IMR-90 (cell line): ENCODE results near the gene CHST1. TPM values are rescaled to one million over a fixed set of nuclear protein-coding genes. Genes with fewer than 3 reads are reported as not detected.

Experiments used
- ATAC-seq: fragments of 200-7000 bp; cut with Tn5 transposase; 2 replicates; pipeline ENCODE4 v1.9.1; 2020; ENCODE audit warnings: low read depth, mild to moderate bottlenecking, moderate library complexity
- BruUV-seq: library from RNA; stranded (reverse); fragments of 400-500 nt; replicated peaks from 2 replicates; lab custom pipeline; 2021; lab: Mats Ljungman, UMichigan
- CTCF ChIA-PET: fragments of 300-600 bp; formaldehyde crosslinking; extraction: SDS; loops from one replicate; lab custom pipeline; 2021; ENCODE audit warnings: antibody characterized with exemption; lab: Yijun Ruan, JAX
- POLR2A ChIA-PET: fragments of 300-600 bp; sonication (Branson Sonifier 250); formaldehyde crosslinking; loops from one replicate; lab custom pipeline; 2022; ENCODE audit warnings: antibody characterized with exemption; ENCODE audit not compliant: unreplicated experiment; lab: Charles Lee
- DNase-seq: peaks from one replicate; pipeline ENCODE4 v3.0.0; 2013
- H2AFZ ChIP-seq: replicated peaks from 2 replicates; pipeline ENCODE3; 2013; ENCODE audit warnings: low read length, mild to moderate bottlenecking; ENCODE audit not compliant: poor library complexity
- H2AK5ac ChIP-seq: 2 replicates; pipeline ENCODE4 v1.6.1; 2013; ENCODE audit warnings: low read depth, low read length, inconsistent platforms
- H2AK9ac ChIP-seq: replicated peaks from 2 replicates; pipeline ENCODE3; 2013; ENCODE audit warnings: mild to moderate bottlenecking, low read depth, low read length, moderate library complexity; ENCODE audit not compliant: poor library complexity
- H2BK120ac ChIP-seq: 2 replicates; pipeline ENCODE4 v1.6.1; 2013; ENCODE audit warnings: low read depth, low read length, inconsistent platforms
- H2BK15ac ChIP-seq: 3 replicates; pipeline ENCODE4 v1.6.1; 2013; ENCODE audit warnings: low read depth, low read length, inconsistent platforms
- H2BK20ac ChIP-seq: 2 replicates; pipeline ENCODE4 v1.6.1; 2013; ENCODE audit warnings: low read depth, mild to moderate bottlenecking, inconsistent platforms, low read length, moderate library complexity
- H2BK5ac ChIP-seq: 2 replicates; pipeline ENCODE4 v1.6.1; 2013; ENCODE audit warnings: mild to moderate bottlenecking, low read depth, low read length, inconsistent platforms; ENCODE audit not compliant: poor library complexity, severe bottlenecking
- H3K14ac ChIP-seq: replicated peaks from 2 replicates; pipeline ENCODE4 v1.6.1; 2013; ENCODE audit warnings: low read depth, low read length, inconsistent platforms
- H3K18ac ChIP-seq: 2 replicates; pipeline ENCODE4 v1.6.1; 2013; ENCODE audit warnings: low read depth, low read length, control low read depth
- H3K23ac ChIP-seq: 2 replicates; pipeline ENCODE4 v1.6.1; 2013; ENCODE audit warnings: low read depth, low read length, inconsistent platforms
- H3K27ac ChIP-seq: 2 replicates; pipeline ENCODE4 v1.5.1; 2013; ENCODE audit warnings: mild to moderate bottlenecking, control low read depth, low read length; ENCODE audit not compliant: insufficient read depth
- H3K27me3 ChIP-seq: 2 replicates; pipeline ENCODE4 v1.6.1; 2013; ENCODE audit warnings: low read length; ENCODE audit not compliant: control insufficient read depth, insufficient read depth
- H3K36me3 ChIP-seq: 2 replicates; pipeline ENCODE4 v1.6.1; 2013; ENCODE audit warnings: low read length, mixed read lengths; ENCODE audit not compliant: control insufficient read depth, insufficient read depth
- H3K4ac ChIP-seq: 2 replicates; pipeline ENCODE4 v1.6.1; 2013; ENCODE audit warnings: low read depth, low read length, inconsistent platforms
- H3K4me1 ChIP-seq: 2 replicates; pipeline ENCODE4 v1.6.1; 2013; ENCODE audit warnings: low read length, mixed read lengths; ENCODE audit not compliant: control insufficient read depth, insufficient read depth
- H3K4me2 ChIP-seq: 2 replicates; pipeline ENCODE4 v1.6.1; 2013; ENCODE audit warnings: low read depth, mild to moderate bottlenecking, control low read depth, low read length, moderate library complexity
- H3K4me3 ChIP-seq: 2 replicates; pipeline ENCODE4 v1.5.1; 2013; ENCODE audit warnings: low read depth, mild to moderate bottlenecking, control low read depth, low read length, moderate library complexity; ENCODE audit not compliant: insufficient read depth
- H3K56ac ChIP-seq: 2 replicates; pipeline ENCODE4 v1.6.1; 2013; ENCODE audit warnings: low read length, inconsistent platforms; ENCODE audit not compliant: insufficient read depth; ENCODE audit errors: extremely low read depth
- H3K79me1 ChIP-seq, 2 experiments: 2 replicates each; pipeline ENCODE4 v1.6.1; 2013; ENCODE audit warnings: low read length in 2 of 2, inconsistent platforms in 1 of 2, low read depth in 1 of 2
- H3K9ac ChIP-seq: 2 replicates; pipeline ENCODE4 v1.6.1; 2013; ENCODE audit warnings: low read depth, low read length, control low read depth
- H3K9me1 ChIP-seq: 2 replicates; pipeline ENCODE4 v1.6.1; 2013; ENCODE audit warnings: low read length, inconsistent platforms; ENCODE audit not compliant: insufficient read depth
- H3K9me3 ChIP-seq: 2 replicates; pipeline ENCODE4 v1.6.1; 2013; ENCODE audit warnings: low read length; ENCODE audit not compliant: control insufficient read depth, insufficient read depth
- H4K20me1 ChIP-seq: 2 replicates; pipeline ENCODE4 v1.6.1; 2013; ENCODE audit warnings: low read length, inconsistent platforms; ENCODE audit not compliant: insufficient read depth
- H4K5ac ChIP-seq: 2 replicates; pipeline ENCODE4 v1.6.1; 2013; ENCODE audit warnings: mild to moderate bottlenecking, low read depth, low read length, control low read depth
- H4K8ac ChIP-seq, 2 experiments: 2 replicates each; pipeline ENCODE4 v1.6.1; 2013; ENCODE audit warnings: low read depth in 2 of 2, low read length in 2 of 2, control low read depth in 1 of 2, inconsistent platforms in 1 of 2
- H4K91ac ChIP-seq: 2 replicates; pipeline ENCODE4 v1.6.1; 2013; ENCODE audit warnings: low read depth, low read length, inconsistent platforms; ENCODE audit not compliant: insufficient read depth
- BHLHE40 ChIP-seq: fragments of 150-350 bp; IDR thresholded peaks from 2 replicates; pipeline ENCODE4 v1.6.1; 2016; ENCODE audit warnings: mild to moderate bottlenecking, low read depth, low read length
- CEBPB ChIP-seq: IDR thresholded peaks from 2 replicates; pipeline ENCODE4 v1.6.1; 2012; ENCODE audit warnings: low read depth, low read length, improper control_type of control experiment
- FOS ChIP-seq: fragments of 150-350 bp; IDR thresholded peaks from 2 replicates; pipeline ENCODE4 v1.6.1; 2016; ENCODE audit warnings: low read depth, low read length
- POLR2A ChIP-seq: IDR thresholded peaks from 2 replicates; pipeline ENCODE4 v1.6.1; 2012; ENCODE audit warnings: mild to moderate bottlenecking, low read depth, low read length
- RAD21 ChIP-seq: IDR thresholded peaks from 2 replicates; pipeline ENCODE4 v1.6.1; 2012; ENCODE audit warnings: low read length, improper control_type of control experiment
- RCOR1 ChIP-seq: IDR thresholded peaks from 2 replicates; pipeline ENCODE4 v1.6.1; 2012; ENCODE audit warnings: mild to moderate bottlenecking, low read length, improper control_type of control experiment; ENCODE audit not compliant: insufficient replicate concordance
- RFX5 ChIP-seq: IDR thresholded peaks from 2 replicates; pipeline ENCODE4 v1.8.0; 2012; ENCODE audit warnings: low read depth, mild to moderate bottlenecking, low read length, moderate library complexity
- USF2 ChIP-seq: fragments of 150-350 bp; IDR thresholded peaks from 2 replicates; pipeline ENCODE4 v1.6.1; 2017; ENCODE audit warnings: mild to moderate bottlenecking, antibody characterized with exemption, low read length, low read depth
- WGBS, 2 experiments: methylation state at CpG; one replicate each; pipeline versions ENCODE4 v1.1.5 to v1.1.7; 2013; ENCODE audit warnings: missing lambda C conversion rate in 2 of 2; ENCODE audit not compliant: insufficient read length in 1 of 2; ENCODE audit errors: extremely low coverage in 2 of 2; 5-methylcytosine and 5-hydroxymethylcytosine counted together
- dilution Hi-C: fragments of 300-500 bp; cut with HindIII; formaldehyde crosslinking; loops from one replicate; pipeline ENCODE4 v1.14.3; 2018; ENCODE audit warnings: low sequenced_read_pairs; ENCODE audit not compliant: unreplicated experiment
- in situ Hi-C: fragments of 300-500 bp; cut with MboI; formaldehyde crosslinking; loops from 3 replicates; pipeline ENCODE4 v1.14.3; 2019; ENCODE audit warnings: low sequenced_read_pairs, inconsistent platforms, mixed read lengths
- intact Hi-C: fragments of 100-400 bp; cut with micrococcal nuclease; formaldehyde crosslinking; loops from 2 replicates; pipeline ENCODE4 v1.10.0; 2022
- polyA plus RNA-seq, 3 experiments: library from polyadenylated mRNA; depleted of rRNA; stranded (reverse); fragments of >200 nt; gene quantifications; 2 replicates each; pipeline ENCODE4 v1.2.3, GENCODE V29; 2012; ENCODE audit warnings: low replicate concordance in 1 of 3
- total RNA-seq: library from RNA; depleted of rRNA; stranded (reverse); fragments of >200 nt; gene quantifications from 2 replicates; pipeline ENCODE4 v1.2.3, GENCODE V29; 2012

The CHST1 gene
- total and polyA plus RNA-seq, 2 of the 4 experiments (the other 2 are of a cell fraction): 0.21 TPM; not detected in 1

- DNase-seq (no peak), ATAC-seq (no peak)
- no CpG with 5 or more reads among the region's 2 CpGs for WGBS, 2 experiments
- POLR2A ChIA-PET: no interaction called here
- no peak overlapping the region for H4K91ac ChIP-seq
- TF ChIP-seq CEBPB (no peak), BHLHE40 (no peak), RFX5 (no peak), POLR2A (no peak), FOS (no peak), RAD21 (no peak), USF2 (no peak), RCOR1 (no peak)
- H3K9me3 ChIP-seq: no peaks in the 10 kb centered on the region
- no peak overlapping the region for H4K5ac ChIP-seq
- H3K27ac ChIP-seq: no peak overlapping the region
- H4K20me1 ChIP-seq: no peaks in the 10 kb centered on the region
- H3K4me3 ChIP-seq: no peak overlapping the region
- no peak overlapping the region for H2AK5ac ChIP-seq
- H2BK5ac ChIP-seq: no peak overlapping the region
- H2AK9ac ChIP-seq: no peak overlapping the region
- no peak overlapping the region for H2BK120ac ChIP-seq
- intact Hi-C loops: loop anchor here (1.0 kb wide), 1 partner anchor 284 kb away; no protein-coding TSS in a partner anchor
- in situ Hi-C loops: no loop called here
- no peak overlapping the region for H4K8ac ChIP-seq
- dilution Hi-C loops: no loop called here
- peak overlapping the region; percentile 5 for H2AFZ ChIP-seq
- H3K4ac ChIP-seq: no peak overlapping the region
- no peak overlapping the region for H2BK20ac ChIP-seq
- H3K79me1 ChIP-seq: no peaks in the 10 kb centered on the region
- no peak overlapping the region for H3K23ac ChIP-seq
- H3K9ac ChIP-seq: no peak overlapping the region
- H3K36me3 ChIP-seq: no peaks in the 10 kb centered on the region
- no peak overlapping the region for H3K56ac ChIP-seq
- BruUV-seq: no TSS peak
- no peaks in the 10 kb centered on the region for H3K4me1 ChIP-seq
- H3K9me1 ChIP-seq: no peaks in the 10 kb centered on the region
- peaks cover 1% of the 10 kb centered on the region; the same call in 1 of the 2 replicates for H3K27me3 ChIP-seq
- no peak overlapping the region for H3K4me2 ChIP-seq
- no peak overlapping the region for H2BK15ac ChIP-seq
- no peak overlapping the region for H3K18ac ChIP-seq
- CTCF ChIA-PET: interaction anchor here (0.7 to 3.2 kb wide), 7 partner anchors 9 to 288 kb away, joined by 3 to 25 read pairs (median 4); no protein-coding TSS in a partner anchor
- no peak overlapping the region for H3K14ac ChIP-seq
These were observed 10.5 kb downstream of the CHST1 start for GRCh38 chr11:45655012-45655283.
